Umbilical cord (tissue), 2 donors: Measurements from ENCODE around the gene GABBR2. TPM values are rescaled to one million over a fixed set of nuclear protein-coding genes. Genes with fewer than 3 reads are reported as not detected.
"Not testable (repeated sequence)": the region's sequence is repeated elsewhere in the genome, so short reads cannot be mapped to it uniquely, and the experiment has no call there.

Source experiments
- DNase-seq: peaks from one replicate; pipeline ENCODE4 v3.0.0-alpha.2; 2015; ENCODE audit warnings: low spot score
- total RNA-seq: library from RNA; depleted of rRNA; stranded (reverse); fragments of >200 nt; gene quantifications from one replicate; pipeline ENCODE4 v1.2.3, GENCODE V29; 2014; ENCODE audit warnings: low replicate concordance; ENCODE audit not compliant: insufficient read depth

Gene GABBR2
- total RNA-seq, 1 donor from 2014 or later: 0.24 TPM

DNA sequence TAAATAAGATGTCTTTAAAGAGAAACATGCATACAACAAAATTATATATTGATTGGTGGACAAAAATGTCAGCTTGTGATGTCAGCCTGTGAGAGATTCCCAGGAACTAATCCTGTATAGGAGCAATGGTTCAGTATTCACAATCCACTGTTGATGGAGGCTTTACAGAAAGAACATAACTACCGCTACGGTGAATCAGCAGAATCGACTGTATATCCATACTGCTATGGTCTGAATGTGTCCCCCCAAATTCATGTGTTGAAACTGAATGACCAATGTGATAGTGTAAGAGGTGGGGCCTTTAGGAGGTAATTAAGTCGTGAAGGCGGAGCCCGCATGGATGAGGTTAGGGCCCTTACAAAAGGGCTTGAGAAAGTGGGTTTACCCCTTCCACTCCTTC is 412.9 kb downstream of the GABBR2 start:
- no peak for DNase-seq

DNA sequence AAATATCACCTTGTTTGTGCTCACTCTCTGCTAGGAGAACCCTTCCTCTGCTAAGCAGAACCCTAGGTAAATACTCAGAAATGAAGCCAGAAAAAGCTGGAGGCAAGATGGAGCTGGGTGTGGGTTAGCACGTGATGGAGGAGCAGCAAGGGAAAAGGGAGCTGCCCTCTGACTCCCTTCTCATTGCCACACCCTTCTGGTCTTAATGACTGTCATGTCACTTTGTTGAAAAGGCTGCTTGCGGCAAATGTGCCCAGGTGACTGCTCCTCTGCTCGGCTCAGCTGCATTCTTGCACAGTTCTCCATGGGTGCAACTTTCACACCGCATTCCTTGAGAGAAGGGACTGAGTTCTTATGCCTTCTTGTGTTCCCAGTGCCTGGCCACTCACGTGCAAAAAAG is 416.9 kb downstream of the GABBR2 start:
- DNase-seq: no peak

DNA sequence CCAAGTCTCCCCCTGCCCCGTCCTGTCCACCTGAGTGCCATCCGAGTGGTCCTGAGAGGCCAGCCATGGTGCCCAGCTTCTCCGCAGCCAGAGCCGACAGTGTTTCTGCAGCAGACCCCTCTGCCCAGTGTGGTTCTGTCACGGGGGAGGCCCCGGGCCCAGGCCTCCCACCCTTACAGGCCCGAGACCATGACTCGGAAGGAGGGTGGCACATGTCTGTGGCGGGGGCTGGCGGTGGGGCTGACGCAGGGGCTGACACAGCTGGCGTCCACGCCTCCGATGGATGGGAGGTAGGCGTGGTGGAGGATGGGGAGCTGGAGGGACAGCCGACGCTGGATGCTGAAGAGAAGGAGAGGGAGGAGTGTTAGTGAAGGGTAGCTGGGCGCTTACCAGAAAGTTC is 418.3 kb downstream of the GABBR2 start:
- no peak for DNase-seq

DNA sequence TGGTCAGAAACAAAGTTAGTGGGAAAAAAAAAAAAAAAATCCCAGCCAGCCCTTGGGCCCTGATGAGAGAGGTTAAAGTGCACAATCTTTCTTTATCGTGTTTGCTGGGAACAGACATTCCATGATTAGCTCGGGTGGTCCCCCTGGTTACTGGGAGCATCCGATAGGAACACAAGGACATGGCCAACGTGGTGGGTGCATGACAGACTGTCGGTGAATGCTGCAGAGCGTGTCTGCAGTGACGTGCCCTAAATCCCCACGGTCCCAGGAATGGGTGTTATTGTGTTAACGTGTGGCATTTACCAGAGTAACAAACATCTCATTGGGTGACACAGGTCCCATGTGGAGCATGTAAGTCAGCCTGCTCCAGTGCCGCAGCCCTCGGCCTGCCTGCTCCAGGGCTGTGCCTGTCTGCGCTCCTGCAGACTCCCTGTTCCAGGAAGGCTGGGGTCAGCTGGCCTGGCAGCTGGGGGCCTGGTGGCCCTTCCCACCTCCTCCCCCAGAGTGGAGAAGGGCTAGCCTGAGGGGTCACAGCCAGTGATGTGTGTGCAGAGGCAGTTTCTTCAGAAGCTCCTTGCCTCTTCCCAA is 419.0 kb downstream of the GABBR2 start:
- DNase-seq: no peak

DNA sequence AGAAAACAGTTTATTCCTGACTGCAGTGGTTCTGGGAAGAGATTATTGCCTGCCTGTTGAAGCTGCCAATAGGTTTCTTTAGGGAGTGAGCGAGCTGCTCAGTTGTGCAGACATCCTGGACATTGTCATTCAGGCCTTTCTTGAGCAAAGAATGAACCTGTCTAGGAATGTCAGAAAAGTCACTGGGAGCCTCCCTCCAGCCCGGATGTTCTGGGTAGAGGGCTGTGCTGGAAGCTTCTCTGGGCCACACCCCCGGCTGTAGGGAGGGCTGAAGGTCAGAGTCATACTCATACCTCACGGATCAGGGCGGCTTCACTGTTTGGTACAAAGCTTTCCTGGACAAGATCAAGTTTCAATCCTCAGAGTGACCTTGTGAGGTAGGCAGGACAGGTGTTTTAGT is 419.9 kb downstream of the GABBR2 start:
- DNase-seq: no peak

DNA sequence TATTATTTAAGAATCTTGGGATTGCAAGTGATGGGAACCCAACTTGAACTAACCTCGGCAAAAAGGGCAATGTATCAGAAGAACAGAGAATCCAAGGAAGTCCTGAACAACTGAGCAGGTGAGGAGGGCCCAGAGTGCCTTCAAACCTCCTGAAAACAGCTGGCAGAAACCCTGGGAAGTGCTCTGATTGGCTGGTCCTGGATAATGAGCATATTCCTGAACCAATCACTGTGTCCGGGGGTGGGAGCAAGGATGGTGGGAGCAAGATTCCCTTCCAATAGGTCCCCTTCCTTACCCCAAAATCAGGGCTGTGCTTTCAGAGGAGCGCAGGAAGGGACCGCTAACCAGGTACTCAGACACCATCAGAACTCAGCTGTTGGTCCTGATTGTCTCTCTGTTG is 421.4 kb downstream of the GABBR2 start:
- no peak for DNase-seq

DNA sequence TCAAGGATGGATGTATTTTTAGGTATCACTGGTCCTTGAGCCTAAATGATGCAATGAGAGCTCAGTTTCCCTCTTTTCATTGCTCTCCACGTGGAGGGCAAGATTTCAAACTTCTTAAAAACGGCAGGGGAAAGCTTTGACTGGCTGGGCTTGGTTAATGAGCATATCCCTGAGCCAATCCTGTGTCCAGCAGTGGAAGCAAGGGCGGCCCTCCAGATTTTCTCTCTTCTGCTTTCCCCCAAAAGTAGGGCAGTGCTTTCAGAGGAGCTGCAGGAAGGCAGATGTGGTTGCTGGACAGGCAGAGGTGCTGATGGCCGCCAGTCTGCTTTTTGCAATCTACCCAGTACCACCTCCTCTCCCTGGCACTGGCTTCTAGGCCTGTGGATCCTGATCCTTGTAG is 423.3 kb downstream of the GABBR2 start:
- DNase-seq: no peak

DNA sequence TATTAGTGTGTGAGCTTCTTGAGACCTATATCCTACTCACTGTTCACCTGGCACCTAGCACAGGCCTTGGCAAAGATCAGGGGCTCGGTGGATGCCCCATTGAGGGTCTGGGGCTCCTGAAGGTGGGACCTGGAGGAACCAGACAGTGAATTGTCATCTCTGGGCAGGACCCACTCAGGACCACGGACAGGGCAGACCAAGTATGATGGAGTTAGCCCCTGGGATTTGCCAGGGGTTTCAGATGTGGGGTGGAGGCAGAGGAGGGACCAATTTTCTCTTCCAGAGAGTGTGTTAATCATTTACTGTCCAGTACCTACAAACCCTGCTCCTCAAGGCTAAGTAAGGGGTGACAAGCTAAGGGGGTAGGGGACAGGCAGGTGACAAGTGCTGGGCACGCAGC is 424.0 kb downstream of the GABBR2 start:
- DNase-seq: no peak

DNA sequence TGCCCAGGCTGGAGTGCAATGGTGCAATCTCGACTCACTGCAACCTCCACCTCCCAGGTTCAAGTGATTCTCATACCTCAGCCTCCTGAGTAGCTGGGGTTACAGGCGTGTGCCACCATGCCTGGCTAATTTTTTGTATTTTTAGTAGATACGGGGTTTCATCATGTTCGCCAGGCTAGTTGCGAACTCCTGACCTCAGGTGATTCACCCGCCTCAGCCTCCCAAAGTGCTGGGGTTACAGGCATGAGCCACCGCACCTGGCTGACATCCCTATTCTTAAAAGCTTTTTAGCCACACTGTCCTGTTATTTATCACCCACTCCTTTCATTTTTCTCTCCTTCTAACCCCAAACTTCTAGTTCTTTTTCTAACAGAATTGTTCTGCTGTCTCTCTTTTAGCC is 425.6 kb downstream of the GABBR2 start:
- DNase-seq: not testable (repeated sequence)

DNA sequence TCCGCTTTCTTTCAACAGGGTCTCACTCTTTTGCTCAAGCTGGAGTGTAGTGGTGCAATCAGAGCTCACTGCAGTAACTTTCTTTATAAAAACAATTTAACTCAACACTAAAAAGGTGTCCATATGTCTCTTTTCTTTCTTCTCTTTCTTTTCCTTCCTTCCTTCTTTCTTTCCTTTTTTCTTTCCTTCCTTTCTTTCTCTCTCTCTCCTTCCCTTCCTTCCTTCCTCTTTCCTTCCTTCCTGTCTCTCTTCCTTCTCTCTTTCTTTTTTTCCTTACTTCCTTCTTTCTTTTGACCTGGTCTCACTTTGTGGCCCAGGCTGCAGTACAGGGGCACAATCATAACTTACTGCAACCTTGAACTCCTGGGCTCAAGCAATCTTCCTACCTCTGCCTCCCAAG is 427.5 kb downstream of the GABBR2 start:
- no peak for DNase-seq

DNA sequence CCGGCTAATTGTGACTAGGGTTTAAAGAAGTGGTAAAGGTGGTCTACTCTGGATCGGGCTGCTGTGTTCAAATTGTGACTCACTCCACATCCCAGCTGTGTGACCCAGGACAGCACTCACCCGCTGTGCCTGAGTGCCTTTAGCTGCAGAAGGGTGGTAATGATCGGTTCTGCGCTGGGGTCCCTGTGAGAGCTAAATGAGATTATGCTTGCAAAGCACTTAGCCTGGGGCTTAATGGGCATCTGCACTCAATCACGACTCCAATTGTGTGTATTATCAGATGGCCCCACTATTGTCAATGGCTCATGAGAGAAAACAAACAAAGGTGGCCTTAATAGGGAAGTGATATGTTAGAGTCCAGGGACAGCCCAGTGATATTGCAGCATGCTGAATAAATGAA is 428.2 kb downstream of the GABBR2 start:
- DNase-seq: no peak

DNA sequence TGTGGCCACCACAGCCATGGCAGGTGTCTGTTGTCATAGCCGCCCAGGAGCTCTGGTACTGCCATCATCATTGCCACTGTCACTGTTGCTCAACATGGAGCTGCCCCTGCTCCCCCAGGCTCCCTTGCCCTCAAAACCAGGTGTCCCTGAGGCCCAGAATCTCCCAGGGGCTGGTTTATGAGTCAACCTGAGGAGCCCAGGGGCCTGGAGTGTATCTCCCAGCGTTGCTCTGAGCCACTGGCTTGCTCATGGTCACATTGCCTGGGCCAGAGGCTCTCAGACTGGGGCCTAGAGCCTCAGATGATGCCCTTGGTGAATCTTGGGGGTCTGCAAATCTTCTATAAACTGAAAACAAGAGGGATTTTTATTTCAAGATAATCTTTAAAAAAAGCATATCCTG is 428.6 kb downstream of the GABBR2 start:
- DNase-seq: no peak

DNA sequence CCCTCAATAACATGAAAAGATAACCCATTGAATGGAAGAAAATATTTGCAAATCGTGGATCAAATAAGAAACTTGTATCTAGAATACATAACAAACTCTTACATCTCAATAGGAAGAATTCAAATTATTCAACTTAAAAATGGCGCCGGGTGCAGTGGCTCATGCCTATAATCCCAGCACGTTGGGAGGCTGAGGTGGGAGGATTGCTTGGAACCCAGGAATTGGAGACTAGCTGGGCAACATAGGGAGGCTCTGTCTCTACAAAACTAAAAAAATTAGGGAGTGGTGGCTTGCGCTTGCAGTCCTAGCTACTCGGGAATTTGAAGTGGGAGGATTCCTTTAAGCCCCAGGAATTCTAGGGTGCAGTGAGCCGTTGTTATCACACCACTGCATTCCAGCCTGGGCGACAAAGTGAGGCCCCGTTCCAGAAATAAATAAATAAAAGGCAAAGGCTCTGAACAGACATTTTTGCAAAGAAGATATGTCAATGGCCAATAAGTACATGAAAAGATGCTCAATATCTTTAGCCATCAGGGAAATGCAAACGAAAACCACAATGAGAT is 431.7 kb downstream of the GABBR2 start:
- DNase-seq: no peak

DNA sequence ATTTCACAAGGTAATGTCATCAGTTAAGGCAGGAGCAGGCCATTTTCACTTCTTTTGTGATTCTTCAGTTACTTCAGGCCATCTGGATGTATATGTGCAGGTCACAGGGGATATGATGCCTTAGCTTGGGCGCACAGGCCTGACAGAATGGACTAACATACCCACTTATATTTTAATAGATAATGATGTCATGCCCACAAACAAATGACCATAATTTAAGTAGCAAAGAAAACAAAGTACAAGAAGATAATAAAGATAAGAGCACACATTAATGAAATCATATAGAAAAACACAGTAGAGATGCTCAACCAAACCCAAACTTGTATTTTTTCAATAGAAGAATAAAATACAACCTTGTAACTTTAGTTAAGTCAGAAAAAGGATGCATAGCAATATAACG is 433.6 kb downstream of the GABBR2 start:
- DNase-seq: no peak

DNA sequence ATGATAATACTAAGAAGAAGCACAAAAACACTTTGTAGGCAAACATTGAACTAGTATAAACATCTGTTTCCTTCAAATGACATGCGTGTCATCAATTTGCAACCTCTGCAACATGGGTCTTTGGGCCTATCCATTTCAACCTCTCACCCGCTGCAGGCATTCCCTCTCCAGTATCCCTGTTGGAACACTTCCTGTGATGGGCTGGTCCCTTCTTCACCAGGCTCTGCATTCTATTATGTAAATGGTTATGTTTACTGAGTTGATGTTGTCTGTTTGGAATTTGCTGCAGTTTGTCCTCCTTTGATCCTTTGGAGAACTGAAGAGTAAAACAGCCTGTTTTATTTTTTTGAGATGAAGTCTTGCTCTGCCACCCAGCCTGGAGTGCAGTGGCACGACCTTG is 436.7 kb downstream of the GABBR2 start:
- DNase-seq: no peak

DNA sequence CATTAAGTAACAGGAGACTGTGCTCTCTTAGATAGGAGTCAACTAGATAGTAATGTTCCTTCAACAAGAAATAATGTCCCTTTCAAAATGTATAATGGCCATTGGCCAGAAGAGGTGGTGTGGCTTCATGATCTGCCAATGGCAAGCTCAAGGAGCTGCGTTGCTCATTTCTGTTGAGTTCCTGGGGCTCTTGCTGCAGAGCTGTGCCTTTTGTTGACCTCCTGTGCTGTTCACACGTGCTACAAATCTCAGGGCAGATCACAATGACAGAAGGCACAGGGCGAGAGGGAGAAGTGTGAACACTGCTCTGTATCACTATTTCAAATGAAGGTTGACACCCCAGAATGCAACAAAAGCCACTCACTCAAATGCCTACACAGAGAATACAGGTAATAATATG is 437.3 kb downstream of the GABBR2 start:
- DNase-seq: no peak

DNA sequence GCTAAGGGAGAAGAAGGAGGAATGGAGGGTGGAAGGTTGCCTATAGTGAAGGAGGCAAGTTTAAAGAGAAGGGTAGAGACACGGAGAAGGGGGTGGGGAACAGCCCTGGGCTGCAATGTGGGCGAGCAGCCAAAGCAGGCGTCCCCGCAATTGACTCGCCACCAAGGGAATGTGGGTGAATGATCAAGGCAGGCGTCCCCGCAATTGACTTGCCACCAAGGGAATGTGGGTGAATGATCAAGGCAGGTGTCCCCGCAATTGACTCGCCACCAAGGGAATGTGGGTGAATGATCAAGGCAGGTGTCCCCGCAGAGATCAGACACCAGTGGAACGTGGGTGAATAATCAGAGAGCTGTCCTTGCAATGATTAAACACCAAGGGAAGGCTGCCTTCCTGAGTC is 438.5 kb downstream of the GABBR2 start:
- DNase-seq: not testable (repeated sequence)

DNA sequence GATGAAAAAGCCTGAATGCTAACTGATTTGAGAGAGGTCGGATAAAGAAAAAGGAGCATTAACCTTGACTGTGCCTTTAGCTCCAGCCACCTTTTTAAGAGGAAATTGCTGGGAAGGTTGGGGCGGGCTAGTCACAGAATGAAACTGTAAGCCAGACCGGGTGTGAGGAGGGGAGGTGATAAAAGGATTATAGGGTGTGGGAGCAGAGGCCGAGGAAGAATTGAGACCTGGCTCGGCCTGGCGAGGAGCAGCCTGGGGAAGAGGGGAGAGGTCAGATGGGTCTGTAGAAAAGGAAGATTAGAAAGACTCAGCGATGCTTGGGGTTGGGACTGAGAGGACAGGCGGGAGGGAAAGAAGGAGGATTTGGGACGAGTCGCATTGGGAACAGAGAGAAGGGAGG is 439.1 kb downstream of the GABBR2 start:
- DNase-seq: not testable (repeated sequence)

DNA sequence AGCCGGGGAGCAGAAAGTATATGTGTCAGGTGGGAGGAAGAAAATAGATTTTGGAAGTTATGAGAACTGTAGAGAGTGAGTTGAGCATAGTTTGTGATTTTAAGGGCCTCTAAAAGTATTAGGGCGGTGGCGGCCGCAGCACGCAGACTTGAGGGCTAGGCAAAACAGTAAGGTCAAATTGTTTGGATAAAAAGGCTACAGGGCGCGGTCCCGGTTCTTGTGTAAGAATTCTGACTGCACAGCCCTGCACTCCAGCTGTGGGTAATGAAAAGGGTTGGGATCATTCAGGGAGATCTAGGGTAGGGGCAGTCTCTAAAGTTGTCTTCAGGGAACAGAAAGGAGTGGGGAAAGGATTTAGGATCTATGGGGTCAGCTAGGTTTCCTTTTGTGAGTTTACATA is 441.2 kb downstream of the GABBR2 start:
- not testable (repeated sequence) for DNase-seq

DNA sequence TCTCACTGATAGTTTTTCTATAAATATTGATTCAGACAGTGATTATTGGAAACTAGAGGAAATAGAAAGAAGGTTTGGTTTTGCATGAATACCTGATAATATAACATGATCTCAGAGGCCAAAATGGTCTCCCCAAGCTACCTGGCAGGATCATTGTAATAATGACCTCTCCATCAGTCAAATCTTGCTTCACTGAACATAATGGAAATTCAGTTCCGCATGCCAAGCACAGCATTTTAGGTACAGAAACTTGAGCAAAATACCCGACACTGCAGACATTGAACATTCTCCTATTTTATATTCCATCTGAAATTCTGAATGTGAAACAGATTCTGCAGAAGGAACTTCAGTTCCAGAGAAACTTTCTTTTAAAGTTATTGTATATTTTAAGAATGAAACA is 444.2 kb downstream of the GABBR2 start:
- no peak for DNase-seq

DNA sequence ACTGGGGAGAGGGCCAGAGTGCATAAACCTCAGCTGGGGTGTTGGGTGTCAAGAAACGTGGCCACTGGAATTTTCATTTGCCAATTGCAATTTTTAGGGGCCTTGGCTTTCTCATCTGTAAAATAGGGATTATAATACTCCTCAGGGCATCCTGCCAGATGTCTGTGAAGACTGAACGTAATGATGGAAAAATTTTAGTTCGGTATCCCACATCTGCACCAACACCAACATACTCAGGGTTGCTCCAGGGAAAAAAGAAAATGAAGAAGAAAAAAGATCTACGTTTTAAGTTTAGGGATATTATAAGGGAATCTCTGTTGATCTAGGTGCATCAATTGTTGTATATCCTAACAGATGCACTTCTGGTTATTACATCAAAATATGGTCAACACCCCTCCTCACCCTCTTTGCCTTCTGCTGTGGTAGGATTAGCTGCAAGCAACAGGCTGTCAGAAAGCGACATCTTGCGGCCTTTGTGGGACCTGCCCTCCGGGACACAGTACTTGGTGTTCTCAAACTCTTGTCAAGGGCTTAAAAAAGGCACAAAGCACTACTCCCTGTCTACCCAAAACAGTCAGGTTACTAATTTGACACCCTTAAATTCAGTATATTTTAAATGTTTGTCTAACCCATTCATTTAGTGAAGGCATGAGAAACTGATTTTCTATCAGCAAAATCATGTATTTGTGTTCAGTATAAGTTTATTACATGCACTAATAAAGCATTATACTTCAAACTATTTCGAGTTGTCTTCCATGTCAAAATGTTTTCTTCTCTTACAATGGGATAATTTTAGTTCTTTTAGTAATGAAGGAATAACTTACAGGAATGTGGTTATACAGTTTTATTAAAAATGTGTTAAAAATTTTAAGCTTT is 445.0 kb downstream of the GABBR2 start:
- DNase-seq: peak; percentile 80

DNA sequence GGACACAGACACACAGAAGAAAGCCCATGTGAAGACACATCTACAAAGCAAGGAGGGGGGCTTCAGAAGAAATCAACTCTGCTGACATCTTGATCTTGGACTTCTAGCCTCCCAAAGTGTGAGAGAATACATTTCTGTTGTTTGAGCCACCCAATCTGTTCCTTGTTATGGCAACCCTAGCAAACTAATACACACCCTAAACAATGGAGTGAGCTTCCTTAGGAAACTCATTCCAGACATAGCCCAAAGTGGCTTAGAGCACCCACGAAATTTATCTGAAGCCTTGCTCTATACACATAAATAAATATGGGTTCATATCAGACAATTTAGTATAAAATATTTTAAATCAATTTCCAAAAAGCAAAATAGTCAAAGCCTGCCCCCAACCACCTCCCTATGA is 445.7 kb downstream of the GABBR2 start:
- DNase-seq: no peak

DNA sequence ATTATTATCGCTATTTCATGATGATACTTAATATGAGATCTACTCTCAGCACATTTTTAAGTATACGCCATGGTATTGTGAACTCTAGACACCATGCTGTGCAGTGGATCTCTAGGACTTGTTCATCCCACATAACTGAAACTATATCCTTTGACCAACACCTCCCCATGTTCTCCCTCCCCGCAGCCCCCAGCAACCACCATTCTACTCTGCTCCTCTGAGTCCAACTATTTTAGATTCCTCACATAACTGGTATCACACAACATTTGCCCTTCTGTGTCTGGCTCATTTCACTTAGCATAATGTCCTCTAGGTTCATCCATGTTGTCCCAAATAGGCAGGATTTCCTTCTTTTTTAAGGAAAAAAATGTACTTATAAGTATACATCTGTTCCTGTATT is 446.7 kb downstream of the GABBR2 start:
- no peak for DNase-seq
